GM19099 (cell line): Measurements from ENCODE around the gene OPN1SW.

Source experiments
- POLR2A ChIP-seq: IDR thresholded peaks from 3 replicates; pipeline ENCODE4 v1.6.1; 2011; ENCODE audit warnings: low read depth; ENCODE audit not compliant: insufficient read length; ENCODE audit errors: extremely low read depth

The OPN1SW gene

GRCh38 chr7:128799451-128799850, 23.9 kb upstream of the OPN1SW start:
- TF ChIP-seq POLR2A, result no peak

- no peak for TF ChIP-seq POLR2A
These were observed 20.7 kb upstream of the OPN1SW start for GRCh38 chr7:128796327-128796726.

GRCh38 chr7:128795129-128795528, 19.5 kb upstream of the OPN1SW start:
- TF ChIP-seq POLR2A, result no peak

- TF ChIP-seq POLR2A, result no peak
These were observed 18.8 kb upstream of the OPN1SW start for GRCh38 chr7:128794436-128794835.

- no peak for TF ChIP-seq POLR2A
These were observed 18.4 kb upstream of the OPN1SW start for GRCh38 chr7:128794020-128794419.

- no peak for TF ChIP-seq POLR2A
These were observed 17.6 kb upstream of the OPN1SW start for GRCh38 chr7:128793181-128793547.

- no peak for TF ChIP-seq POLR2A
These were observed 17.0 kb upstream of the OPN1SW start for GRCh38 chr7:128792471-128793180.

- no peak for TF ChIP-seq POLR2A
These were observed 16.4 kb upstream of the OPN1SW start for GRCh38 chr7:128791972-128792327.

- TF ChIP-seq POLR2A, result peak; percentile 43
These were observed 15.8 kb upstream of the OPN1SW start, which contains the start of gene CCDC136 for GRCh38 chr7:128791121-128791971. TSS of gene CCDC136 (plus strand) at chr7:128791968. CDS start at chr7:128792412, 444 bp downstream.

- no peak for TF ChIP-seq POLR2A
These were observed 14.9 kb upstream of the OPN1SW start for GRCh38 chr7:128790315-128791041.

GRCh38 chr7:128788446-128789412, 13.1 kb upstream of the OPN1SW start:
- no peak for TF ChIP-seq POLR2A

- TF ChIP-seq POLR2A, result no peak
These were observed 10.1 kb upstream of the OPN1SW start for GRCh38 chr7:128785738-128786137.

GRCh38 chr7:128783143-128783861, 7.7 kb upstream of the OPN1SW start:
- no peak for TF ChIP-seq POLR2A

- no peak for TF ChIP-seq POLR2A
These were observed 6.3 kb upstream of the OPN1SW start for GRCh38 chr7:128781851-128782250.
